WERI-Rb-1 (cell line): ENCODE results near the gene PNPLA2.
A peak's percentile ranks its signal among the peaks of the same experiment; 100 is the strongest.

Experiments
- DNase-seq: peaks from one replicate; pipeline ENCODE4 v3.0.0-alpha.2; 2020
- H3K27ac ChIP-seq: fragments of 250-450 bp; sonication (Bioruptor Pico); 2 replicates; pipeline ENCODE4 v1.5.1; 2020; ENCODE audit warnings: mild to moderate bottlenecking, moderate library complexity
- H3K27me3 ChIP-seq: fragments of 250-450 bp; sonication (Bioruptor Pico); 2 replicates; pipeline ENCODE4 v1.5.1; 2021; ENCODE audit warnings: mild to moderate bottlenecking, low read depth, moderate library complexity; ENCODE audit not compliant: insufficient read depth, severe bottlenecking
- H3K36me3 ChIP-seq: fragments of 250-450 bp; sonication (Bioruptor Pico); 2 replicates; pipeline ENCODE4 v1.5.1; 2020; ENCODE audit warnings: mild to moderate bottlenecking, moderate library complexity
- H3K4me3 ChIP-seq: 2 replicates; pipeline ENCODE4 v1.5.1; 2011; ENCODE audit warnings: low read depth, mild to moderate bottlenecking, control low read depth, low read length
- H3K9me3 ChIP-seq: fragments of 250-450 bp; sonication (Bioruptor Pico); 2 replicates; pipeline ENCODE4 v1.5.1; 2021; ENCODE audit warnings: mild to moderate bottlenecking, moderate library complexity; ENCODE audit not compliant: severe bottlenecking
- CTCF ChIP-seq: IDR thresholded peaks from 2 replicates; pipeline ENCODE4 v1.5.1; 2011; ENCODE audit warnings: low read depth, mild to moderate bottlenecking, control low read depth, inconsistent platforms, low read length

Gene PNPLA2

GRCh38 chr11:829847-830294 lies 11.2 kb downstream of the PNPLA2 start:
- Histone ChIP-seq H3K4me3 (peak overlapping the region; percentile 19), H3K36me3 (peaks cover 19% of the 10 kb centered on the region), H3K27ac (peak overlapping the region; percentile 97), H3K9me3 (no peaks in the 10 kb centered on the region), H3K27me3 (no peaks in the 10 kb centered on the region)
- no peak for TF ChIP-seq CTCF
- no peak for DNase-seq

- H3K4me3 ChIP-seq, result peak overlapping the region; percentile 51
- peak overlapping the region; percentile 97 for H3K27ac ChIP-seq
- no peak for TF ChIP-seq CTCF
- peaks cover 20% of the 10 kb centered on the region for H3K36me3 ChIP-seq
- DNase-seq, result peak; percentile 87
- no peaks in the 10 kb centered on the region for H3K27me3 ChIP-seq
- H3K9me3 ChIP-seq, result no peaks in the 10 kb centered on the region
Measured at GRCh38 chr11:830295-831117, 11.8 kb downstream of the PNPLA2 start.

- Histone ChIP-seq H3K9me3 (no peaks in the 10 kb centered on the region), H3K27ac (peak overlapping the region; percentile 80; the same call in 1 of the 2 replicates), H3K4me3 (peak overlapping the region; percentile 51), H3K27me3 (no peaks in the 10 kb centered on the region), H3K36me3 (peaks cover 26% of the 10 kb centered on the region)
- TF ChIP-seq CTCF, result no peak
- no peak for DNase-seq
Measured at GRCh38 chr11:831118-831864, 12.6 kb downstream of the PNPLA2 start.

GRCh38 chr11:831961-832528 lies 13.3 kb downstream of the PNPLA2 start:
- Histone ChIP-seq H3K9me3 (no peaks in the 10 kb centered on the region), H3K4me3 (peak overlapping the region; percentile 52), H3K27me3 (no peaks in the 10 kb centered on the region), H3K36me3 (peaks cover 33% of the 10 kb centered on the region), H3K27ac (peak overlapping the region; percentile 80)
- no peak for TF ChIP-seq CTCF
- no peak for DNase-seq

GRCh38 chr11:832529-833113 lies 13.9 kb downstream of the PNPLA2 start, which contains the start of gene CD151:
TSS of gene CD151 (plus strand) at chr11:832952. CDS start at chr11:836070, 3,118 bp downstream.
- peak within 1 kb of the TSS; percentile 52 for H3K4me3 ChIP-seq
- H3K27me3 ChIP-seq, result no peaks in the 10 kb centered on the region
- H3K36me3 ChIP-seq, result peaks cover 39% of the 10 kb centered on the region
- peak; percentile 65 for DNase-seq
- TF ChIP-seq CTCF, result no peak
- H3K9me3 ChIP-seq, result no peaks in the 10 kb centered on the region
- H3K27ac ChIP-seq, result peak within 1 kb of the TSS; percentile 96
